H1 (cell line): ENCODE data around the gene C12orf75. TPM values are rescaled to one million over a fixed set of nuclear protein-coding genes. Genes with fewer than 3 reads are reported as not detected.

ENCODE experiments used
- BACH1 ChIP-seq: IDR thresholded peaks from 2 replicates; pipeline ENCODE4 v1.6.1; 2012; ENCODE audit warnings: low read length, improper control_type of control experiment
- BCL11A ChIP-seq, 2 experiments: IDR thresholded peaks; one replicate each; pipeline ENCODE4 v1.6.1; 2011; ENCODE audit warnings: low read depth in 2 of 2, low read length in 2 of 2, mild to moderate bottlenecking in 2 of 2
- CHD7 ChIP-seq: fragments of 300-600 bp; sonication (generic); IDR thresholded peaks from 2 replicates; pipeline ENCODE4 v1.7.1; 2012; ENCODE audit warnings: low read length, moderate library complexity, mild to moderate bottlenecking, inconsistent platforms; ENCODE audit not compliant: insufficient replicate concordance
- CTCF ChIP-seq, 3 experiments: IDR thresholded peaks; 1 replicate in 2 of 3; 2 replicates in 1 of 3; pipeline versions ENCODE4 v1.5.1 to v1.6.1; 2011; ENCODE audit warnings: low read length in 3 of 3, mild to moderate bottlenecking in 3 of 3, inconsistent platforms in 2 of 3, low read depth in 1 of 3, moderate library complexity in 1 of 3; ENCODE audit not compliant: insufficient read depth in 1 of 3; ENCODE audit errors: control extremely low read depth in 1 of 3
- MAFK ChIP-seq: IDR thresholded peaks from 2 replicates; pipeline ENCODE4 v1.6.1; 2012; ENCODE audit warnings: low read depth, mild to moderate bottlenecking, improper control_type of control experiment, low read length
- POU5F1 ChIP-seq: IDR thresholded peaks from 2 replicates; pipeline ENCODE4 v1.6.1; 2011; ENCODE audit warnings: low read depth, mild to moderate bottlenecking, low read length, moderate library complexity
- RFX5 ChIP-seq: IDR thresholded peaks from 2 replicates; pipeline ENCODE4 v1.6.1; 2011; ENCODE audit warnings: low read depth, low read length, improper control_type of control experiment, borderline replicate concordance
- SIN3A ChIP-seq, 2 experiments: IDR thresholded peaks in 1 of 2; conservative IDR thresholded peaks in 1 of 2; 2 replicates each; pipeline ENCODE4 v1.6.1; 2011 to 2012; ENCODE audit warnings: low read length in 2 of 2, improper control_type of control experiment in 1 of 2, low read depth in 1 of 2, mild to moderate bottlenecking in 1 of 2
- SP4 ChIP-seq: IDR thresholded peaks from 2 replicates; pipeline ENCODE4 v1.6.1; 2012; ENCODE audit warnings: low read length, inconsistent platforms
- polyA plus RNA-seq, 7 experiments: library from polyadenylated mRNA; depleted of rRNA in 3 of 7; stranded (reverse) in 5 of 7; unstranded in 2 of 7; fragments of >200 nt in 5 of 7; fragments of 200-250 nt in 2 of 7; gene quantifications; 1 replicate in 5 of 7; 2 replicates in 1 of 7; 4 replicates in 1 of 7; pipeline versions ENCODE4 v1.2.1 to v1.2.3, GENCODE V29; 2011 to 2013; ENCODE audit warnings: missing spikeins in 2 of 7, mixed read lengths in 2 of 7
- total RNA-seq: library from RNA; stranded (reverse); fragmentation: NEBNext Ultra II Directional; extraction: Animal tissue kit (Norgen Biotek cat#: 25700); gene quantifications from 2 replicates; pipeline ENCODE4 v1.2.1, GENCODE V29; 2021

C12orf75 gene
- total and polyA plus RNA-seq, 2 of the 8 experiments (the other 6 are each of a cell fraction or from before 2014, with no cell fraction given), result 26.4 to 41.2 TPM

- TF ChIP-seq CHD7, result no peak
- no peak for TF ChIP-seq BACH1
- no peak for TF ChIP-seq RFX5
- TF ChIP-seq MAFK, result no peak
- TF ChIP-seq POU5F1, result no peak
- no peak for TF ChIP-seq SP4
- TF ChIP-seq CTCF (IDR thresholded peaks at IDR 0.05; ENCODE audit: control extremely low read depth in 1 of 3, insufficient read depth in 1 of 3, low read depth in 1 of 3, low read length in 3 of 3), result no peak
- no peak for TF ChIP-seq BCL11A (IDR thresholded peaks at IDR 0.05; ENCODE audit: low read depth in 2 of 2, low read length in 2 of 2)
- TF ChIP-seq SIN3A (conservative IDR thresholded peaks at IDR 0.05 in 1 of 2, IDR thresholded peaks at IDR 0.05 in 1 of 2; ENCODE audit: low read depth in 1 of 2, low read length in 2 of 2), result no peak
Observed at GRCh38 chr12:105351523-105351922, 21.0 kb downstream of the C12orf75 start (continued).
